ENCODE results near the gene NUDT14.

The NUDT14 gene

DNA sequence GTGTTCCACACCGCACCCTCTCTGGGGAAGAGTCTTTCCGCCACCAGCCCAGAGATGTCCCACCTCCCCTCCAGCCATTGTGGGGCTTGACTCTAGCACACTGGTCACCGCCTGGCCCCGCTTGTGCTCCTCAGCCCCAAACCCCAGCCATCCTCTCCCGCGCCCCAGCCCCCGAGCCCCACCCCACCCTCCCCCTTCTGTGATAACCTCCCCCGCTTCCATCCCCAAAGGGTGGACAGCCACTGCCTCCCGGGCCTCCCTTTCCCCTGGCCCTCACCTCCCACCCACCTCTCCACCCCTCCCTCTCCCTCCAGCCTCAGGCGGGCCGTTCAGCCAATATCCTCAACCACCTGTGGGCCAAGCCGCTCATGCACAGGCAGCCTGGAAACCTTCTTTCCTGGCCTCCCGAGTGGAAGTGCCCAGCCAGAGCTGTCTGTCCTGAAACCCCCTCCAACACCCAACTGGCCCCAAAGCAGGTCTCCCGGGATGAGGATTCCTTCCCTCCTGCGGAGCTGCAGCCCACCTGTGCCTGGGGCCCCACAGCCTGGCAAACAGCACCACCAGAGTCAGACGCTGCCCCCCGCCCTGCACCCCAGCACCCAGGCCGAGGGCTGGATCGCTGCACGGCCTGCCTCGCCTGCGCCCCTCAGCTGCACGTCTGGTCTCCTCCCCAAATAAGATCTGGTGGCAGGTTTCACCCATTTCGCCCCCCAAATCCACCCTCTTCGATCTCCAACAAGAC, 27.1 kb upstream of the NUDT14 start:
- Histone ChIP-seq H3K4me3 (replicated peaks; ENCODE audit: low read depth, low read length) (no peak overlapping the region), H3K27me3 (replicated peaks; ENCODE audit: control insufficient read depth, insufficient read depth, low read length) (no peaks in the 10 kb centered on the region), H3K36me3 (ENCODE audit: control insufficient read depth, insufficient read depth, low read length) (peaks cover 4% of the 10 kb centered on the region)
- TF ChIP-seq, protein P1, sequence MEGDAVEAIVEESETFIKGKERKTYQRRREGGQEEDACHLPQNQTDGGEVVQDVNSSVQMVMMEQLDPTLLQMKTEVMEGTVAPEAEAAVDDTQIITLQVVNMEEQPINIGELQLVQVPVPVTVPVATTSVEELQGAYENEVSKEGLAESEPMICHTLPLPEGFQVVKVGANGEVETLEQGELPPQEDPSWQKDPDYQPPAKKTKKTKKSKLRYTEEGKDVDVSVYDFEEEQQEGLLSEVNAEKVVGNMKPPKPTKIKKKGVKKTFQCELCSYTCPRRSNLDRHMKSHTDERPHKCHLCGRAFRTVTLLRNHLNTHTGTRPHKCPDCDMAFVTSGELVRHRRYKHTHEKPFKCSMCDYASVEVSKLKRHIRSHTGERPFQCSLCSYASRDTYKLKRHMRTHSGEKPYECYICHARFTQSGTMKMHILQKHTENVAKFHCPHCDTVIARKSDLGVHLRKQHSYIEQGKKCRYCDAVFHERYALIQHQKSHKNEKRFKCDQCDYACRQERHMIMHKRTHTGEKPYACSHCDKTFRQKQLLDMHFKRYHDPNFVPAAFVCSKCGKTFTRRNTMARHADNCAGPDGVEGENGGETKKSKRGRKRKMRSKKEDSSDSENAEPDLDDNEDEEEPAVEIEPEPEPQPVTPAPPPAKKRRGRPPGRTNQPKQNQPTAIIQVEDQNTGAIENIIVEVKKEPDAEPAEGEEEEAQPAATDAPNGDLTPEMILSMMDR (IDR thresholded peaks at IDR 0.05; ENCODE audit: insufficient read depth, low read length, poor library complexity, severe bottlenecking): no peak
- no peak for DNase-seq (ENCODE audit: extremely low read depth, insufficient read length)

DNA sequence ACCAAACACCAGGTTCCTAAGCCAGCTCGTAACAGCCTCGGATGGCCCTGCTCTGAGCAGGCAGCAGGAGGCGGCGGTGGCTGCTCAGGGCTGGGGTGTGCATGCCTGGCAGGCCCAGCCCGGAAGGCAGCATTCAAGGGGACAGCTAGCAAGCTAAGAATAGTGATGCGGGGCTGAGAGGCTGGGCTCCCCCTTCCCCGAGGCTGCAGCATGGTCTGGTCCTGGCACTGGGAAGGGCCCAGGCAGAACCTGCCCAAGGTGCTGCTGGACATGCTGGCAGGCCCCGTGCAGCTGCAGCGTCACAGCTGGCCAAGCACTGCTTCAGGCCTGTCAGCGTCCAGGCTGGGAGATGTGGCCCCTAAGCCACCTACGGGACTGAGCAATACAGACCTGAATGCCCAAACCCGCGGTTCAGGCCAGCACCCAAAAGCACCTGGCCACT, 26.4 kb upstream of the NUDT14 start:
- no peak for DNase-seq (ENCODE audit: extremely low read depth, insufficient read length)
- Histone ChIP-seq H3K27me3 (replicated peaks; ENCODE audit: control insufficient read depth, insufficient read depth, low read length) (no peaks in the 10 kb centered on the region), H3K4me3 (replicated peaks; ENCODE audit: low read depth, low read length) (no peak overlapping the region), H3K36me3 (ENCODE audit: control insufficient read depth, insufficient read depth, low read length) (peaks cover 4% of the 10 kb centered on the region)
- TF ChIP-seq, protein P1 (IDR thresholded peaks at IDR 0.05; ENCODE audit: insufficient read depth, low read length, poor library complexity, severe bottlenecking): no peak

DNA sequence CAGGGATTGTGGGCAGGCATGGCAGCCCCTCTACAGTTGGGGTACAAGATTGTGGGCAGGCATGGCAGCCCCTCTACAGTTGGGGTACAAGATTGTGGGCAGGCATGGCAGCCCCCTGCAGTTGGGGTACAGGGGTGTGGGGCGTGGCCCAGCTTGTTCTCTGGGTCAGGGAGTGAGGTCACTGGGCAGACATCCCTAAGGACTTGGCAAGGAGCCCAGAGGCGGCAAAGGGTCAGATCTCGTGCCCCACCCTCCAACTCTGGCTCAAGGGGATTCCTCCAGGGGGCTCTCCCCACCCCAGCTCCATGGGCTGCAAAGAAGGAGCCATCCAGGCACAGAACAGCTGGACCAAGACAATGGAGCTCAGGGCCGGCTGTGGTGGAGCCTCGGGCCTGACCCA, 25.8 kb upstream of the NUDT14 start:
- Histone ChIP-seq H3K36me3 (ENCODE audit: control insufficient read depth, insufficient read depth, low read length) (peaks cover 4% of the 10 kb centered on the region), H3K4me3 (replicated peaks; ENCODE audit: low read depth, low read length) (no peak overlapping the region), H3K27me3 (replicated peaks; ENCODE audit: control insufficient read depth, insufficient read depth, low read length) (no peaks in the 10 kb centered on the region)
- TF ChIP-seq, protein P1 (IDR thresholded peaks at IDR 0.05; ENCODE audit: insufficient read depth, low read length, poor library complexity, severe bottlenecking): no peak
- no peak for DNase-seq (ENCODE audit: extremely low read depth, insufficient read length)

DNA sequence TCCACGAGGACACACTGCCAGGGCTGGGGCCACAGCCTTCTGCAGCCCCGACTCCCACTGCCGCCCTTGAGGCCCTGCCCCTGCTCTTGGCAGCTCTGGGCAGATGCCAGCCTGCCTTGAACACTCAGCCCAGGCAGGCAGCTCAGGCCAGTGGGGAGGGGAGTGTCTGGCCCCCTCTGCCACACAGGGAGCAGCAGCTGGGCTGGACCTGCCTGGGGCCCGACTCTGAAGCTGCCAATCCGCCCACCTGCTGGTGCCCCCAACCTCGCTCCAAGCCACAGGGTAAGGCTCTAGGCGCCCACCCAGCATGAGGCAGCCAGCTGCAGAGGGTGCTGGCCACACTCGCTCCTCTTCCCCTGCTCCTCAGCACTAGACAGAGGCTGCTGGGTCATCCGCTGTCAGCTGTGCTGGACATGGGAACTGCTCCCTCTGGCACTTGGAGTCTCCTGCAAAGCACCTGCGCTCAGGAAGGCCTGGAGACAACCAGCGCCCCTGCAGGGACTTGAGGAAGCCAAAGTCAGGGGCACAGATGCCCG, 24.6 kb upstream of the NUDT14 start:
- Histone ChIP-seq H3K27me3 (replicated peaks; ENCODE audit: control insufficient read depth, insufficient read depth, low read length) (no peaks in the 10 kb centered on the region), H3K4me3 (replicated peaks; ENCODE audit: low read depth, low read length) (no peak overlapping the region), H3K36me3 (ENCODE audit: control insufficient read depth, insufficient read depth, low read length) (peaks cover 2% of the 10 kb centered on the region; the same call in 1 of the 2 replicates)
- DNase-seq (ENCODE audit: extremely low read depth, insufficient read length): no peak
- TF ChIP-seq, protein P1 (IDR thresholded peaks at IDR 0.05; ENCODE audit: insufficient read depth, low read length, poor library complexity, severe bottlenecking): no peak

DNA sequence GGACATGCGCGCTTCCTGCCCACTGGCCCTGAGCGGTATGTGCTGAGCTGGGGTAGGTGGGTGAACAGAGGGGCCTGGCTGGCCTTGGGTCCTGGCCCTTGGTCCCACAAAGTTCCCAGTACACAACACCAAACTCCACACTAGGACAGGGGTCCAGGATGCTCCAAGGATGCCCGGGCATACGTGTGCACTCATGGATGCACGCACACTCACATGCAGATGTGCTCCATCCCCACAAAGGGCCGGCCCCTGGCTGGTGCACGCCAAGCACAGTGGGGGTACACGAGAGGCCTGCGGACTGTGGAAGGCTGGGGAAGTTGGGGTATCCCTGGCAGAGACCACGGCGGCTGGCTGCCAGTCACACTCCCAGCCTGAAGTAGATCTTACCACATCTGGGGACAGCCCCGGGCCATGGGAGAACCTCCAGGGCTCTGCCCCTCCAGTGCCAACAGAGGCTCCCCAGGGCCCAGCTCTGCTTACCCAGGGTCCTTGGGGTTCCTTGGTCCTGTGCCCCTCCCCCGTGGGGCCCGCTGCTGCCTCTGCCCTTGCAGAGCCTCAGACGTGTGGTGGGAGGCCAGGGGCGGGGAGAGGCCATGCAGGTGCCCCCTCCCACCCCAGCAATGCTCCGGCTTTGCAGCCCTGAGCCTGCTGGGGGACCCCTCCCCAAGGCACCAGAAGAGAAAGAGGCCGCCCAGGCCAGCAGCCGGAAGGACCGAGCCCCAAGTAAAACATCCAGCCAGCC, 24.0 kb upstream of the NUDT14 start:
- DNase-seq (ENCODE audit: extremely low read depth, insufficient read length): no peak
- Histone ChIP-seq H3K4me3 (replicated peaks; ENCODE audit: low read depth, low read length) (no peak overlapping the region), H3K27me3 (replicated peaks; ENCODE audit: control insufficient read depth, insufficient read depth, low read length) (no peaks in the 10 kb centered on the region; the same call in 1 of the 2 replicates), H3K36me3 (ENCODE audit: control insufficient read depth, insufficient read depth, low read length) (no peaks in the 10 kb centered on the region; the same call in 1 of the 2 replicates)
- TF ChIP-seq, protein P1 (IDR thresholded peaks at IDR 0.05; ENCODE audit: insufficient read depth, low read length, poor library complexity, severe bottlenecking): no peak

Data from GM06990 (cell line).